ENCODE data around the gene VPS13A. TPM values are rescaled to one million over a fixed set of nuclear protein-coding genes. Genes with fewer than 3 reads are reported as not detected.
"Not testable (repeated sequence)": the region's sequence is repeated elsewhere in the genome, so short reads cannot be mapped to it uniquely, and the experiment has no call there.

Gene VPS13A
- total and polyA plus RNA-seq, 4 donors: 3.7 to 58.3 (median 19.7) TPM

GRCh38 chr9:77391834-77392233, 214.5 kb downstream of the VPS13A start:
- no peak for TF ChIP-seq CTCF (IDR thresholded peaks at IDR 0.05; ENCODE audit: control extremely low read depth, extremely low read depth)
- H3K27me3 ChIP-seq (ENCODE audit: control insufficient read depth in 3 of 3, insufficient read depth in 3 of 3, low read length in 2 of 3): no peaks in the 10 kb centered on the region
- H3K4me1 ChIP-seq (ENCODE audit: control insufficient read depth in 5 of 5, insufficient read depth in 5 of 5, low read length in 5 of 5): no peaks in the 10 kb centered on the region
- H3K9me3 ChIP-seq (ENCODE audit: control insufficient read depth in 4 of 4, insufficient read depth in 3 of 4, low read length in 3 of 4): no peaks in the 10 kb centered on the region
- no peak for ATAC-seq (ENCODE audit: insufficient read depth, low FRiP score)
- H3K4me3 ChIP-seq: no peak overlapping the region
- 97 to 99% methylated on average over 3 of the region's 3 CpGs for WGBS, 2 donors
- H3K9ac ChIP-seq (ENCODE audit: insufficient read depth in 1 of 2, low read length in 2 of 2): no peak overlapping the region
- H3K27ac ChIP-seq (ENCODE audit: low read depth in 1 of 2, low read length in 1 of 2): no peak overlapping the region
- no peaks in the 10 kb centered on the region for H3K36me3 ChIP-seq (ENCODE audit: control insufficient read depth in 4 of 4, insufficient read depth in 4 of 4, low read length in 4 of 4)
- DNase-seq: no peak

GRCh38 chr9:77392328-77392727, 215.0 kb downstream of the VPS13A start:
- Histone ChIP-seq H3K4me3 (no peak overlapping the region), H3K9ac (ENCODE audit: insufficient read depth in 1 of 2, low read length in 2 of 2) (no peak overlapping the region), H3K4me1 (ENCODE audit: control insufficient read depth in 5 of 5, insufficient read depth in 5 of 5, low read length in 5 of 5) (no peaks in the 10 kb centered on the region), H3K27ac (ENCODE audit: low read depth in 1 of 2, low read length in 1 of 2) (no peak overlapping the region), H3K27me3 (ENCODE audit: control insufficient read depth in 3 of 3, insufficient read depth in 3 of 3, low read length in 2 of 3) (no peaks in the 10 kb centered on the region), H3K36me3 (ENCODE audit: control insufficient read depth in 4 of 4, insufficient read depth in 4 of 4, low read length in 4 of 4) (no peaks in the 10 kb centered on the region), H3K9me3 (ENCODE audit: control insufficient read depth in 4 of 4, insufficient read depth in 3 of 4, low read length in 3 of 4) (no peaks in the 10 kb centered on the region)
- ATAC-seq (ENCODE audit: insufficient read depth, low FRiP score) (no peak), DNase-seq (no peak)
- 96 to 97% methylated on average over 7 of the region's 7 CpGs for WGBS, 2 donors
- no peak for TF ChIP-seq CTCF (IDR thresholded peaks at IDR 0.05; ENCODE audit: control extremely low read depth, extremely low read depth)

GRCh38 chr9:77398581-77398980, 221.2 kb downstream of the VPS13A start:
- H3K9me3 ChIP-seq (ENCODE audit: control insufficient read depth in 4 of 4, insufficient read depth in 3 of 4, low read length in 3 of 4); H3K36me3 ChIP-seq (ENCODE audit: control insufficient read depth in 4 of 4, insufficient read depth in 4 of 4, low read length in 4 of 4); H3K4me1 ChIP-seq (ENCODE audit: control insufficient read depth in 5 of 5, insufficient read depth in 5 of 5, low read length in 5 of 5); H3K4me3 ChIP-seq; H3K9ac ChIP-seq (ENCODE audit: insufficient read depth in 1 of 2, low read length in 2 of 2); DNase-seq; H3K27me3 ChIP-seq (ENCODE audit: control insufficient read depth in 3 of 3, insufficient read depth in 3 of 3, low read length in 2 of 3); H3K27ac ChIP-seq (ENCODE audit: low read depth in 1 of 2, low read length in 1 of 2); ATAC-seq (ENCODE audit: insufficient read depth, low FRiP score): not testable (repeated sequence)
- 88 to 92% methylated on average over 9 of the region's 9 CpGs for WGBS, 2 donors

GRCh38 chr9:77399964-77400363, 222.6 kb downstream of the VPS13A start:
- H3K9ac ChIP-seq (ENCODE audit: insufficient read depth in 1 of 2, low read length in 2 of 2): no peak overlapping the region
- no peak for TF ChIP-seq CTCF (IDR thresholded peaks at IDR 0.05; ENCODE audit: control extremely low read depth, extremely low read depth)
- 94 to 98% methylated on average over 1 of the region's 1 CpG for WGBS, 2 donors
- peaks cover 0 to 3% (median 0%) of the 10 kb centered on the region in 4 donors for H3K36me3 ChIP-seq (ENCODE audit: control insufficient read depth in 4 of 4, insufficient read depth in 4 of 4, low read length in 4 of 4)
- H3K4me3 ChIP-seq: no peak overlapping the region
- no peak overlapping the region for H3K27ac ChIP-seq (ENCODE audit: low read depth in 1 of 2, low read length in 1 of 2)
- DNase-seq (no peak), ATAC-seq (ENCODE audit: insufficient read depth, low FRiP score) (no peak)
- no peaks in the 10 kb centered on the region for H3K4me1 ChIP-seq (ENCODE audit: control insufficient read depth in 5 of 5, insufficient read depth in 5 of 5, low read length in 5 of 5)
- no peaks in the 10 kb centered on the region for H3K27me3 ChIP-seq (ENCODE audit: control insufficient read depth in 3 of 3, insufficient read depth in 3 of 3, low read length in 2 of 3)
- H3K9me3 ChIP-seq (ENCODE audit: control insufficient read depth in 4 of 4, insufficient read depth in 3 of 4, low read length in 3 of 4): no peaks in the 10 kb centered on the region

Measured in lung (tissue), 12 donors.